Measurements from ENCODE around the gene COP1.

COP1 gene

GRCh38 chr1:175944591-175944990 is 262.5 kb downstream of the COP1 start:
- no peak for DNase-seq

GRCh38 chr1:175941164-175941563 is 265.9 kb downstream of the COP1 start:
- no peak for DNase-seq

- DNase-seq = no peak
Observed at GRCh38 chr1:175936736-175937135, 270.4 kb downstream of the COP1 start.

GRCh38 chr1:175935566-175936115 is 271.4 kb downstream of the COP1 start:
- DNase-seq = no peak

GRCh38 chr1:175935166-175935565 is 271.9 kb downstream of the COP1 start:
- DNase-seq = no peak

- no peak for DNase-seq
Observed at GRCh38 chr1:175933801-175934200, 273.3 kb downstream of the COP1 start.

- no peak for DNase-seq
Observed at GRCh38 chr1:175927944-175928343, 279.1 kb downstream of the COP1 start.

GRCh38 chr1:175922254-175922881 is 284.7 kb downstream of the COP1 start:
- DNase-seq = no peak

- no peak for DNase-seq
Observed at GRCh38 chr1:175920381-175920780, 286.7 kb downstream of the COP1 start.

GRCh38 chr1:175919001-175919400 is 288.1 kb downstream of the COP1 start:
- DNase-seq = no peak

- no peak for DNase-seq
Observed at GRCh38 chr1:175918364-175918801, 288.7 kb downstream of the COP1 start.

GRCh38 chr1:175914115-175914514 is 293.0 kb downstream of the COP1 start:
- no peak for DNase-seq

GRCh38 chr1:175911138-175911537 is 295.9 kb downstream of the COP1 start:
- no peak for DNase-seq

- DNase-seq = no peak
Observed at GRCh38 chr1:175906370-175906769, 300.7 kb downstream of the COP1 start.

- DNase-seq = no peak
Observed at GRCh38 chr1:175904808-175905207, 302.3 kb downstream of the COP1 start.

GRCh38 chr1:175902281-175902680 is 304.8 kb downstream of the COP1 start:
- no peak for DNase-seq

GRCh38 chr1:175901076-175901836 is 305.8 kb downstream of the COP1 start:
- DNase-seq = no peak

GRCh38 chr1:175900171-175900570 is 306.9 kb downstream of the COP1 start:
- DNase-seq = no peak

- DNase-seq = no peak
Observed at GRCh38 chr1:175895966-175896365, 311.1 kb downstream of the COP1 start.
